ENCODE measurements around the gene CAMKK1.

The CAMKK1 gene

GRCh38 chr17:3904501-3904900, 11.6 kb upstream of the CAMKK1 start:
- DNase-seq (ENCODE audit: low read depth, low spot score) = no peak
- H3K4me3 ChIP-seq (ENCODE audit: low read depth, low read length) = no peak overlapping the region
- POLR2A ChIA-PET = no interaction called here
- TF ChIP-seq CTCF (IDR thresholded peaks at IDR 0.05; ENCODE audit: insufficient read depth, low read length, missing control alignments) = no peak
- CTCF ChIA-PET = interaction anchor here (0.7 to 3.4 kb wide), 3 partner anchors 9 to 16 kb away, joined by 3 to 59 read pairs (median 3); partner anchors contain the start of gene CAMKK1

- POLR2A ChIA-PET = no interaction called here
- CTCF ChIA-PET = interaction anchor here (0.7 to 3.4 kb wide), 5 partner anchors 10 to 169 kb away, joined by 3 to 59 read pairs (median 3); partner anchors contain the start of gene CAMKK1
- TF ChIP-seq CTCF (IDR thresholded peaks at IDR 0.05; ENCODE audit: insufficient read depth, low read length, missing control alignments) = no peak
- DNase-seq (ENCODE audit: low read depth, low spot score) = no peak
- no peak overlapping the region for H3K4me3 ChIP-seq (ENCODE audit: low read depth, low read length)
These were observed 11.0 kb upstream of the CAMKK1 start for GRCh38 chr17:3903881-3904290.

GRCh38 chr17:3903051-3903825, 10.4 kb upstream of the CAMKK1 start:
- CTCF ChIA-PET = interaction anchor here (0.7 to 3.4 kb wide), 5 partner anchors 10 to 170 kb away, joined by 3 to 59 read pairs (median 3); partner anchors contain the start of gene CAMKK1
- TF ChIP-seq CTCF (IDR thresholded peaks at IDR 0.05; ENCODE audit: insufficient read depth, low read length, missing control alignments) = no peak
- POLR2A ChIA-PET = no interaction called here
- no peak overlapping the region for H3K4me3 ChIP-seq (ENCODE audit: low read depth, low read length)
- no peak for DNase-seq (ENCODE audit: low read depth, low spot score)

DNA sequence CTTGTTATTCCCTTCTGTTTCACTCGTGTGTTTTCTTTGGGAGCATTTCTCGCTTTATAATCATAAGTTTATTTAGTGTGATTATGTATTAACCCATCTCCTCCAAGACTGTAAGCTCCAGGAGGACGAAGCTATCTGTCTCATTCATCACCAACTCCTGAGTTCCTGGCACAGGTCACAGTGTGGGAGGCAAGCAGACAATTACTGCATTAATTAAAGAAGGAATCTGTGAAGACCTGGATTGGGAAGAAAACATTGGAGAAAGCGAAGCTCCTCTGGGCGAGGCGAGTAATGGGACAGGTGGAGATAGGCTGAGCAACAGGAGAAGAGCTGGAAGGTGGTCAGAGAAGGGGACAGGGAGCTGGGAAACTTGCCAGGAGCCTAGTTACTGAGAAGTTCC, 7.8 kb upstream of the CAMKK1 start:
- no peak for TF ChIP-seq CTCF (IDR thresholded peaks at IDR 0.05; ENCODE audit: insufficient read depth, low read length, missing control alignments)
- ChIA-PET CTCF (interaction anchor here (0.9 to 7.2 kb wide), 3 partner anchors 9 to 15 kb away, joined by 3 to 75 read pairs (median 4); partner anchors contain the start of gene P2RX1), POLR2A (no interaction called here)
- no peak for DNase-seq (ENCODE audit: low read depth, low spot score)
- H3K4me3 ChIP-seq (ENCODE audit: low read depth, low read length) = no peak overlapping the region

DNA sequence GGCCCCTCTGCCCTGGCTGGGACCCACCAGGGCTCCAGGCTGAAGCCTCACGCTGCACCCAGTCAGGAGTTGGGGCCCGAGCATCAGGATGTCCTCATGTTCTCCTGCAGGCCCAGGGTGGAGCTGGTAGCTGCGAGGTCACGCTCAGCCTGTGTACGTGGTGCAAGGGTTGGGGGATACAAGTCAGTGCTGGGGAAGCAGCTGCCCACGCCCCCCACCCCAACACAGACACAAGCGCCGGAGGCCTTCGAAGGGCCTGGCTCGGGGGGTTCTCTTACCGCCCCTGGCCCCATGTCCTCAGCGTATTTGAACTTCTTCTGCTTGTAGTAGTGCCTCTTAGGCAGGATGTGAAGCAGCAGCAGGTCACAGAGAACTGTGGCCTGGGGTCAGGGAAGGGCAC, 4.9 kb upstream of the CAMKK1 start:
- ChIA-PET POLR2A (no interaction called here), CTCF (interaction anchor here (0.8 to 7.2 kb wide), 3 partner anchors 14 to 70 kb away, joined by 3 to 75 read pairs (median 3); partner anchors contain the start of gene P2RX1)
- no peak overlapping the region for H3K4me3 ChIP-seq (ENCODE audit: low read depth, low read length)
- TF ChIP-seq CTCF (IDR thresholded peaks at IDR 0.05; ENCODE audit: insufficient read depth, low read length, missing control alignments) = no peak
- no peak for DNase-seq (ENCODE audit: low read depth, low spot score)

- no peak overlapping the region for H3K4me3 ChIP-seq (ENCODE audit: low read depth, low read length)
- POLR2A ChIA-PET = no interaction called here
- no peak for TF ChIP-seq CTCF (IDR thresholded peaks at IDR 0.05; ENCODE audit: insufficient read depth, low read length, missing control alignments)
- CTCF ChIA-PET = interaction anchor here (0.9 to 7.2 kb wide), 3 partner anchors 14 to 108 kb away, joined by 3 to 75 read pairs (median 7); partner anchors contain the start of gene P2RX1
- no peak for DNase-seq (ENCODE audit: low read depth, low spot score)
These were observed 4.0 kb upstream of the CAMKK1 start for GRCh38 chr17:3896968-3897235.

Measured in AG04449 (cell line).